GM19035 (cell line): ENCODE results near the gene DENND4C.
"Not testable (repeated sequence)": the region's sequence is repeated elsewhere in the genome, so short reads cannot be mapped to it uniquely, and the experiment has no call there.

Experiments used
- ATAC-seq: cut with Tn5 transposase; IDR thresholded peaks from one replicate; pipeline ENCODE4 v1.9.1; 2021; ENCODE audit not compliant: unreplicated experiment

The DENND4C gene

DNA sequence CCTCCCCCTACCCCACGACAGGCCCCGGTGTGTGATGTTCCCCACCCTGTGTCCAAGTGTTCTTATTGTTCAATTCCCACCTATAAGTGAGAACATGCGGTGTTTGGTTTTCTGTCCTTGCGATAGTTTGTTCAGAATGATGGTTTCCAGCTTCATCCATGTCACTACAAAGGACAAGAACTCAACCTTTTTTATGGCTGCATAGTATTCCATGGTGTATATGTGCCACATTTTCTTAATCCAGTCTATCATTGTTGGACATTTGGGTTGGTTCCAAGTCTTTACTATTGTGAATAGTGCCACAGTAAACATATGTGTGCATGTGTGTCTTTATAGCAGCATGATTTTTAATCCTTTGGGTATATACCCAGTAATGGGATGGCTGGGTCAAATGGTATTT lies 35.1 kb downstream of the DENND4C start:
- not testable (repeated sequence) for ATAC-seq

DNA sequence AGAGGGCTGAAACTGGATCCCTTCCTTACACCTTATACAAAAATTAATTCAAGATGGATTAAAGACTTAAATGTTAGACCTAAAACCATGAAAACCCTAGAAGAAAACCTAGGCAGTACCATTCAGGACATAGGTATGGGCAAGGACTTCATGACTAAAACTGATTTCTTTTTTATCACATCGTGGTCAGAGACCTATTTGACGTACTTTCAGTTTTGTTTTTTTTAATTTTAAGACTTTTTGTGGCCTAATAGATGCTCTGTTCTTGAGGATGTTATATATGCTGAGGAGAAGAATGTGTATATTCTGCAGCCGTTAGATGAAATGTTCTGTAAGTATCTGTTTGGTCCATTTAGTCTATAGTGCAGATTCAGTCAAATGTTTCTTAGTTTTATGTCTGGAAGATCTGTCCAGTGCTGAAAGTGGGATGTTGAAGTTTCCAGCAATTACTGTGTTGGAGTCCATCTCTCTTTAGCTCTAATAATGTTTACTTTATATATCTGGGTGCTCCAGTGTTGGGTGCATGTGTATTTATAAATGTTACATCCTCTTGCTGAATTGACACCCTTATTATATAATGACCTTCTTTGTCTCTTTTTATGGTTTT lies 36.4 kb downstream of the DENND4C start:
- ATAC-seq = not testable (repeated sequence)

DNA sequence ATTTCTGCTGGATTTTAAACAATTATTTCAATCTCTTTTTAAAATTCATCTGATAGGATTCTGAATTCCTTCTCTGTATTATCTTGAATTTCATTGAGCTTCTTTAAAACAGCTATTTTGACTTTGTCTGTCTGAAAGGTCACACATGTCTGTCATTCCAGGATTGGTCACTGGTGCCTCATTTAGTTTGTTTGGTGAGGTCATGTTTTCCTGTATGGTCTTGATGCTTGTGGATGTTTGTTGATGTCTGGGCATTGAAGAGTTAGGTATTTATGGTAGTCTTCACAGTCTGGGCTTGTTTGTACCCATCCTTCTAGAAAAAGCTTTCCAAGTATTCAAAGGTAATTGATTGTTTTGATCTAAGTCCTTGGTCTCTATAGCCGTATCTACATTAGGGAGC lies 39.1 kb downstream of the DENND4C start:
- no peak for ATAC-seq

DNA sequence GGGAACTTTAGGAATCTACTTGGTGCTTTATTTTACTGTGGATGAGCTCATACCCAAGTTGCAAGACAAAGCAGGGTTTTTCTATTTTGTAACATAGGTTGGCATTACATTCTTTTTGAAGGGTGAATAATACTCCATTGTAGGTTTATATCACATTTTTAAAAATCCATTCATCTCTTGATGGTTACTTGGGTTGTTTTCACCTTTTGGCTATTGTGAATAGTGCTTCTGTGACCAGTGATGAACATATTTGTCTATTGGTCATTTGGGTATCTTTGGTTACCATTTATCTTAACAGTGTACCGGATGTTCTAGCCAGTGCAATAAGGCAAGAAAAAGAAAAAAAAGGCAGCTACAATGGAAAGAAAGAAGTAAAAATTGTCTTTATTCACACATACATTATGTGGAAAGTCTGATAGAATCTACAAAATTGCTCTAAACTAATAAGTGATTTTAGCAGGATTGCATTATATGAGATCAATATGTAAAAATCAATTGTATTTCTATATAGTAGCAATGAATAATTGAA lies 40.0 kb downstream of the DENND4C start:
- ATAC-seq = no peak

DNA sequence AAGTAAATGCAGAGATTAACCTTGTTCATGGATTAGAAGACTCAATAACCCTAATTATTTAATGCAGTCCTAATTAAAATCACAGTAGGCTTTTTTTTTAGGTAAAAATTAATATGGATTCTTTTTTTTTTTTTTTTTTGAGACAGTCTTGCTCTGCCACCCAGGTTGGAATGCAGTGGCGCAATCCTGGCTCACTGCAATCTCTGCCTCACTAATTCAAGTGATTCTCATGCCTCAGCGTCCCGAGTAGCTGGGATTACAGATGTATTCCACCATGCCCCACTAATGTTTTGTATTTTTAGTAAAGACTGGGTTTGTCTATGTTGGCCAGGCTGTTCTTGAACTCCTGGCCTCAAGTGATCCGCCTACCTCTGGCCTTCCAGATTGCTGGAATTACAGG lies 40.6 kb downstream of the DENND4C start:
- no peak for ATAC-seq

DNA sequence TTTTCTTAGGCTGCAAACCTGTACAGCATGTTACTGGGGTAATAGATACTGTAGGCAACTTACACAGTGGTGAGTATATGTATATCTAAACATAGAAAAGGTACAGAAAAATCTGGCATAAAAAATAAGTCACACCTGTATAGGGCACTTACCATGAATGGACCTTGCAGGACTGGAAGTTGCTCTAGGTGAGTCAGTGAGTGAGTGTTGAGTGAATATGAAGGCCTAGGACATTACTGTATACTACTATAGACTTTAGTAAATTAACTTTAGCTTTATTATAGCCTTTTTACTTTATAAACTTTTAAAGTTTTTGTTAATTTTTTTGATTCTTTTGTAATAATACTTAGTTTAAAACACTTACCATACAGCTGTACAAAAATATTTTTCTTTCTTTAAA lies 51.3 kb downstream of the DENND4C start:
- no peak for ATAC-seq

DNA sequence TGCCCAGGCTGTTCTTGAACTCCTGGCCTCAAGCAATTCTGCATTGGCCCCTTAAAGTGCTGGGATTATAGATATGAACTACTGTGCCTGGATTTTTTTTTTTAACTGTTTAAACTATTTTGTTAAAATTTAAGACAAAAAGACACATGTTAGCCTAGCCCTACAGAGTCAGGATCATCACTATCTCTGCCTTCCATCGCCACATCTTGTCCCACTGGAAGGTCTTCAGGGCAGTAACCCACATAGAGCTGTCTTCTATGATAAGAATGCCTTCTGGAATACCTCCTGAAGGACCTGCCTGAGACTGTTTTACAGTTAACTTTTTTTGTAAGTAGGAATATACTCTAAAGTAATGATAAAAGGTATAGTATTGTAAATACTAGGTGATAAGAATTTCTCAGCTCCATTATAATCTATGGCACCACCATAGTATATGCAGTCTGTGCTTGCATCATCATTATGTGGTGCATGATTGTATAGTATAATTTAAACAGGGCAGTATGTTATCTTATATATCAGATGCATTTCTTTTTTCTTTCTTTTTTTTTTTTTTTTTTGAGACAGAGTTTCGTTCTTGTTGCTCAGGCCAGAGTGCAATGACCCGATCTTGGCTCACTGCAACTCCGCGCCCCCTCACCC lies 52.7 kb downstream of the DENND4C start:
- no peak for ATAC-seq

DNA sequence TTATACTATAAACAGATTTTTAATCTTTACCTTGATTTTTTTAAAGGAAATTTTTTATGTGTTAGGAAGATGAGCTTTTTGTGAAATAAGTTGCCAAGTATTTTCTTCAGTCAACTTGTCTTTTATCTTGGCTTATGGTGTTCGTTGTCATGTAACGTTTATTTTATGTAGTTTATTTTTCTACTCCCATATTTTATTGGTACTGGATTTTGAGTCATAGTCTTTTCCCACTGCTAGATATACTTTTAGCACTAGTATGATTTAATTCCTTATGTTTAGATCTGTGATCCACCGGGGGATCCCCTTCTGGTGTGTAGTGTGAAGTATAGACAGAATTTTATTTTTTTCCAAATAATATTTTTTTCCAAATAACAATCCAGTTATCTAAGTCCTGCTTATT lies 54.2 kb downstream of the DENND4C start:
- ATAC-seq = no peak

DNA sequence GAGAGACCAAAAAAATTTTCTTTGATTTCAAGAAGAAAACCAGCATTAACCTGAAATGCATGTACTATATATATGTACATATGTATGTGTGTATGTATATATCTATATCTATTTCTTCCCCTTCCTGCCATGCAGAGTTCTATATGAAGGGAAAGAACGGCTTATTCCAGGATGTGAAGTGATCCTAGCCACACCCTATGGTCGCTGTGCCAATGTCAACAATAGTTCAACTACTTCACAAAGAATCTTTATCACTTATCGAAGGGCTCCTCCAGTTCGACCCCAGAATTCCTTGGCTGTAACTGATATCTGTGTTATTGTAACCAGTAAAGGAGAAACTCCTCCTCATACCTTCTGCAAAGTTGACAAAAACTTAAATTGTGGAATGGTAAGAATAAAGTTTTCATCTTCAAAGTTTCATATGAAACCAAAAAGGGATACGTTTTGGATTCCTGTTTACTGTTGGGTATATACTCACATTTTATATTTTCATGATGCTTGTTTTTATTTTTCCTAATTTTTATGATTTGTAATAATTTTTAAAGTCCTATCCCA lies 56.2 kb downstream of the DENND4C start:
- ATAC-seq = no peak

DNA sequence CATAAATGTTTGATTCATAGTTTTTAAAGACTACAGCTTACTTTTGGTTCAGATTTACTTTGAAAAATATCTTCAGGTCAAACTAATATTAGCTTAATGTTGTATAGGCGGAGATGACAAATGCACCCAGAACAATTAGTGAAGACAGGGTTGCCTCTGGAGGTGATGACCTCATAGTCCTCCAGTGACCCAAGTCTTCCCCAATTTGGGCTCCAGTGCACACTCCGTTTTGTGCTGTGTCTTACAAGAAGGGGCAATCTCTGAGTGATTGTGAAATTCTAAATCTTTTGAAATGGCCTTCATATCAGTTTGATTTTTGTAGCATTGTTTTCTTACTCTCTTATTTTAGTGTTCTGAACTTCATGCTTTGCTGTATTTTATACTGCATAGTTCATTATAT lies 57.6 kb downstream of the DENND4C start:
- ATAC-seq = no peak

DNA sequence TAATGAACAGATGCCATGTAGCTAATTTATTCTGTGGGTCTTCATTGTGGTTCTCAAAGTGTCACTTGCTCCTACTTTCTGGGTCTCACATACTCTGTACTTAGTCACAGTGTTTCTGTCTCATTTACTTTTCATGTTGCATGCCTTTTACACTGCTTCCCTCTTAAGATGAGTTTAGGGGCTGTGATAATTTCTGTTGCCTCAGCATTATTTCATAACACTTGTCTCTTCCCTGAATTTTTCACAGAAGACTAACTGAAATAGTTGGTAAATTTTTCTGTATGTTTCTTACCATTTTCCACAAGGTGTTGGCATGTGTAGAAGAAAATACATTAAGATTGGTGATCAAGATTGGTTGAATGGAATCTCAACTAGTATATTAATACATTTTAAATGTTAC lies 59.6 kb downstream of the DENND4C start:
- no peak for ATAC-seq

DNA sequence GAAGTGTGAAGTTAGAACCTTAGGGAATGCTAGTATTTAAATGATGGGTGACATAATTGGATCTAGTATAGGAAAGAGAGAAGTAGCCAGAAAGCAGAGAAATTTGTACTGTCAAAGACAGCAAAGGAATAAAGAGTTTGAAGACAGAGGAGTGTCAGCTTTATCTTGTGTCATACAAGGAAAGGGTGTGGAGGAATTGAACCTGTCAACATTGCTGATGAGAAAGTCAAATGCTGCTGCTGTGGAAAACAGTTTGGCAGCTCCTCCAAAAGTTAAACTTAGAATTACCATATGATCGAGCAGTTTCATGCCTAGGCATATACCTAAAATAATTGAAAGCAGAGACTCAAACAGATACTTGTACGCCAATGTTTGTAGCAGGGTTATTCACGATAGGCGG lies 63.7 kb downstream of the DENND4C start:
- ATAC-seq = no peak

DNA sequence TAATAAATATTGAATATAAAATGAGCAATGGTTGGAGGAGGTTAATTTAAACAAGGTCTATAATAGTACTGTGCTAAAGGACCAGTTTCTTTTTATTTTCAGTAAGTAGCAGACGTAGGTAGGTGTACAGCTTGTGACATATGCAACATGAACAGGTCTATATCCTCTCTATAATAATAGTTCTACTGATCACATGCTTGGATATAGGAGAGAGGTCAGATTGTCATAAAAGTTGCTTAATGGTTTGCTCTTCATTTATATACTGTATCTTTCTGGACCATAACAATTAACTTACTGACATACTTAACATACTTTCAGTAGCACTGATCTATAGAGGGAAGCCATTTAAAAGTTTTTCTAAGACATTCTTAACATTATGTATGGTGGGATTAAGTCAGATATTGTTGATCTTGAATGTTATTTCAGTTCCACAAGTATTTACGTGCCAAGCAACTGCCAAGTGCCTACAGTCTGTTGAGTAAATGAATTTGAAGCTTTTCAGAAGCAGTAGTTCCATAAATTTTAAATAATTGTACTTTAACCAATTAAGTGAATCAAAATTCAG lies 68.0 kb downstream of the DENND4C start:
- no peak for ATAC-seq

DNA sequence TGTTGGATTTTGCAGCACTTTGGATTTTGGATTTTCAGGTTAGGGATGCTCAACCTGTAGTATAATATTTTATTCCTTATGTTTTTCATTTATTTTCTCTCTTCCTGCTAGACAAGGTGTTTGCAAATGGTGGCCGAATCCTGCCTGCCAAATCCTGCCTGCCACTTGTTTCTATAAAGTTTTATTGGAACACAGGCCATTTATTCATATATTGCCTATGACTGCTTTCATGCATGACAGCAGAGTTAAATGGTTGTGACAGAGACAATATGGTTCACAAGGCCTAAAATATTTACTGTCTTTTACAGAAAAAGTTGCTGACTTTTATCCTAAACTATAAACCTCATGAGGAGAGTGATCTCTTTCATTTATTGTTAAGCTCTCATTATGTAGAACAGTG lies 72.7 kb downstream of the DENND4C start:
- no peak for ATAC-seq

DNA sequence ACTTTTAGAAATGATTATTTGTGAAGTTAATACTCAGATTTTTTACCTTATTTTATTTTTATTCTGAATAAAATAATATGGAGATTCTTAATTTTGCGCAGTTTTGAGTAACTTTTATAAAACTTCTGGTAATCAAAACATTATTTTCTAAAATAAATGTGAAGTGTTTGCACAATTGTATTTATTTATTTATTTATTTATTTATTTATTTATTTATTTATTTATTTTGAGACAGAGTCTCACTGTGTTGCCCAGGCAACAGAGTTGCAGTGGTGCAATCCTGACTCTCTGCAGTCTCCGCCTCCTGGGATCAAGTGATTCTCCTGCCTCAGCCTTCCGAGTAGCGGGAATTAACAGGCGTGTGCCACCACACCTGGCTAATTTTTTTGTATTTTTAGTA lies 76.1 kb downstream of the DENND4C start:
- ATAC-seq = no peak

DNA sequence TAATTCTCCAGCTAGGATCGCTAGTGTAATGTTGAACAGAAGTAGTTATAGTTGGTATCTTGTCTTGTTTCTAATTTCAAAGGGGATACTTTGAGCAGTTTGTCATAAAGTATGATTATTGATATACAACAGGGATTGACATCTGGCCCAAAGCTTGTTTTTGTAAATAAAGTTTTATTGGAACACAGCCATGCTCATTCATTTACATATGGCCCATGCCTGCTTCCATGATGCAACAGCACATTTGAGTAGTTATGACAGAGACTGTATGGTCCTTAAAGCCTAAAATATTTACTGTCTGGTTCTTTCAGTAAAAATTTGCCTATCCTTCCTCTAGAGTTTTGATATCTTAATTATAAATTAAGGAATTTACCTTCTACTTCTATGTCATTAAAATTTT lies 79.8 kb downstream of the DENND4C start:
- ATAC-seq = no peak

DNA sequence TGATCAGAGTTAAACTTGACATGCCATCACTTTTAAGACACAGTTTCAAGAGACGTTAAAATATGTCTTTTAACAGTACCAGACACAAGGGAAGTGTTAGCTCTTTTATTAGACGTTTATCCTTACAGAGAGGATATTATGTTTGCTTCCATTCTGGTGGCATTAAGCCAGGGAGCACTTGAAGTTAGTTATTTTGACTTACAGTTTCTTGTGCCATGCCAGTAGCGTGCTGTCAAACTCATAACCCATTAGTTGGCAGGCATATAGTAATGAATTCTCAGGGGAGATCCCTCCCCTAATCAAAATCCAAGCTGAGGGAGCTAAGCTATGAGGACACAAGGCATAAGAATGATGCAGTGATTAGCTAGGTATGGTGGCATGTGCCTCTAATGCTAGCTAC lies 83.1 kb downstream of the DENND4C start:
- no peak for ATAC-seq

DNA sequence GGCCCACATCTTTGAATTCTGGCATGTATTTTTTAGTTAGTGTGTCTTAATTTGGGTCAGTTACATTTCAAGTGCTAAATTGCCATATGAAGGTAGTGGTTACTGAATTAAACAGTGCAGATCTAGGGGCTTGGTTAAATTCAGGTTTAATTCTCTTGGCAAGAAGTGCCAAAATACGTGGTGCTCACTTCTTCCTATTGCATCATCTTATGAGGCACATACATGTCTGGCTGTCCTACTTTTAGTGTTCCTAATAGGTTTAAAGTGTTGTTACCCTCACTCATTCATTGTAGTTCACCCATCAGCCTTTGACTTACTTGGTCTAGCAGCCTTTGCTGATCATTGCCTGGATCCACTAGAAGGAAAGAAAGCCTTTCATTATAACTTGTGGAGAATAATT lies 90.0 kb downstream of the DENND4C start:
- no peak for ATAC-seq

DNA sequence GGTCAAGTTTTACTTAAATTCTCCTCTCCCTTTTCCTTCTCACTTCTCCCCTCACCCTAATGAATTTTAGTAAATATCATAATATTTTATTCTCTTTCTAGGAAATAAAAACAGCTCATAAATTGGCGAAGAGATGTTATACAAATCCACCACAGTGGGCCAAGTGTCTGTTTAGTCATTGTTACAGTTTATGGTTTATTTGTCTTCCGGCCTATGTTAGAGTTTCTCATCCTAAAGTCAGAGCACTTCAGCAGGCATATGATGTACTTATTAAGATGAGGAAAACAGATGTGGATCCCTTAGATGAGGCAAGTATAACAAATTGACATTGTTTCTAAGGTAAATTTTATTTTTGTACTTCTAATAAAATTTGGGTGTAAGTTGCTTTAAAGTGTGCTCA lies 101.4 kb downstream of the DENND4C start:
- no peak for ATAC-seq

DNA sequence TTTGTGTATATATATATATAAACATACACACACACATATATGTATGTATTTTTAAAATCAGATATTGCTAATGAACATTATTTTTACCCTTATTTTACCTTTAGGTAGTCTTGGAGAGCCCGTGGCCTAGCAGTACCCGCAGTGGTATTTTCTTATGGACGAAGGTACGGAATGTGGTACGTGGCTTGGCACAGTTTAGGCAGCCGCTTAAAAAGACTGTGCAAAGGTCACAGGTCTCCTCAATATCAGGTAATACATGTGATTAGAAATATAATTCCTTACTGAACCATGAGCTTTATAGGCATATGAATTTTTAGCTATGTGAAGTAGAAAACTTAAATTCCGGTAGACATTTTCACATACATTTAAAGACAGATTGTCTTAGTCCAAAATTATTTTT lies 105.7 kb downstream of the DENND4C start:
- ATAC-seq = no peak

DNA sequence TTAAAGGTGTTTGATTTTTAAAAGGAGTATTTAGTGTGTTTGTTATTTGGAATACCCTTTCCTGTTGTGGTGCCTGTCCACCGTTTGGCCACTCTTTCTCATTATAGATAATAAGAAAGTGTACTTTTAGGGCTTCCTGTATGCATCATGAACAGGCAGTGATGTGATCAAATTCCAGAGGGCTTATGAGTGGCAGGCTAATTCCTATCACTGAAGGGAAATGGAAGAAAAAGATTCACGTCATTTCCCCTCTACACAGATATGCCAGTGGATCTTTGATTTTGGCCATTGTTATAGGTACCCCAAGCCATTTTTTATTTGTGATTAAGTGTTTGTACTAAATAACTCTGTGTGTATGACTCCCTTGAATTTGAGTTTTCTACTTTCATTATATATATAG lies 112.5 kb downstream of the DENND4C start:
- no peak for ATAC-seq

DNA sequence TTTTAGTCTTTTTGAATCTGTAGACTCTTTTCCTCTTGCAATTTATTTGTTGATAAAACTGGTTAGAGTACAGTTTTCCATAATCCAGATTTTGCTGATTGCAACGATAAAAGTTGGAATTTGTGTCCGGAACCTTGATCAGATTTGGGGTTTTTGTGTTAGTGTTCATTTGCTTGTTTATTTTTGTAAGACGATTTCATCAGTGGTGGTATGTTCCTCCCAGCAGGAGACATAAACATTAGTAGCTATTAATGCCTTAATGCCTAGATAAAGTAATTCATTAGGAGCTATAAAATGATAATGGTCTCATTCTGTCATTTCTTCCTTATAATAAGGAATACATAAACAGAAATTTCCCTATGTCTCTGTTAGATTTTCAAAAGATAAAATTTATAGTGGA lies 128.2 kb downstream of the DENND4C start:
- ATAC-seq = no peak
